ENCODE measurements around the gene ODAM.
A peak's percentile ranks its signal among the peaks of the same experiment; 100 is the strongest.
"Not testable (repeated sequence)": the region's sequence is repeated elsewhere in the genome, so short reads cannot be mapped to it uniquely, and the experiment has no call there.

ODAM gene

GRCh38 chr4:70195425-70195824, at the start of gene ODAM:
ODAM (plus strand) TSS chr4:70195725; CDS start chr4:70196544, 819 bp downstream.
- DNase-seq: no peak

DNA sequence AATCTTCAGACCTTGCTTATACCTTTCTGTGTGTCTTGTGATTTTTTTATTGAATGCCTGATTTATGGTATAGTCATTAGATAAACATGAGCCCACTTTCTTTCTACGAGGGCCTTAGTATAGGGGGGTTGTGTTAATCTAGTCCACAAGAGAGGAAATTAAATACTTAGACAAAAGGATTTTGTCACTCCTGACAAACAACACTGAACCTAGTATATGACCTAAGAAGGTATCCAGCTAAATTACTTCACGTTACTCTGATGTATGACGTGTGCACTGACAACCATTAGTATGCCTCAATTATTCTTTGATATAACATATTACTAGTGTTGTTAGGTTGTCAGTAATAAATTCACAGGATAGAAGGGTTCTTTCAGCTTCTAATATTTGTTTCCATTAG, 44.3 kb upstream of the ODAM start:
- DNase-seq: no peak

DNA sequence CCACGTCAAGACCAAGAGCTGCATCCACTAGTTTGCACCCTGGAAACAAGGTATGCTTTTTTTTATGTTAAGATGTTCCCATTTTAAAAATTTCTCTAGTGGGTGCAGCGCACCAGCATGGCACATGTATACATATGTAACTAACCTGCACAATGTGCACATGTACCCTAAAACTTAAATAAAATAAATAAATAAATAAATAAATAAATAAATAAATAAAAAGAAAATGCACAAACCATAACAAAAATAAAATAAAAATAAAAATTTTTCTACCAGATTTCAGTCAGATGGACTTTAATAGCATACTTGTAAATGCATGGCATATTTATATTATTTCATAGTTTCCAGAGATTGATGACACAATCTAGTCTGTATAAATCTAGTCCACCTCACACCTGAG, 43.4 kb upstream of the ODAM start:
- no peak for DNase-seq

GRCh38 chr4:70153937-70154336, 41.6 kb upstream of the ODAM start, which contains the start of gene PRR27:
PRR27 (plus strand) TSS chr4:70154237; CDS start chr4:70154376, 139 bp downstream.
- no peak for DNase-seq

DNA sequence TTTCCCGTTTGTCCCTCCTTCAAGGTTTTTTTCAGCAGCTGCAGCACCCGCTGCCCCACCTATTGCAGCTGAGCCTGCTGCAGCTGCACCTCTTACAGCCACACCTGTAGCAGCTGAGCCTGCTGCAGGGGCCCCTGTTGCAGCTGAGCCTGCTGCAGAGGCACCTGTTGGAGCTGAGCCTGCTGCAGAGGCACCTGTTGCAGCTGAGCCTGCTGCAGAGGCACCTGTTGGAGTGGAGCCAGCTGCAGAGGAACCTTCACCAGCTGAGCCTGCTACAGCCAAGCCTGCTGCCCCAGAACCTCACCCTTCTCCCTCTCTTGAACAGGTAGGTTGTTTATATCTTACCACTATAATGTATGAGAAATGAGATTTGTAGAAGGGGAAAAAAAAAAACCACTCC, 36.9 kb upstream of the ODAM start:
- no peak for DNase-seq

DNA sequence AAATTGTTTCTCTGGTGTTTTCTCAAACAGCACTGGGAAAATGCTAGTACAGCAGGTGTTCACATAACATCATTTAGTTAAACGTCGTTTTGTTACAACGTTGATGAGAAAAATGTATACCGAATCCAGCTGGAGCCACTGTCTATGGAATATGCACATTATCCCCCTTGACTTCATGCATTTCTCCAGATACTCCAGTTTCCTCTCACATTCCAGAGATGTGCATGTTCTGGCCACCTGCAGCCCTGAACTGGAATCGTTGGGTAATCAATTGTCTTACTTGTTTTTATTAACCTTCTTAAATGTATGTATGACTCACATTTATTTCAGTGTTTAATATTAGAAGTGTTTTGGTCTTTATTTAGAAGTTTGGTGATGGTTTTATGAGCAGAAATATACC, 18.4 kb upstream of the ODAM start:
- no peak for DNase-seq

DNA sequence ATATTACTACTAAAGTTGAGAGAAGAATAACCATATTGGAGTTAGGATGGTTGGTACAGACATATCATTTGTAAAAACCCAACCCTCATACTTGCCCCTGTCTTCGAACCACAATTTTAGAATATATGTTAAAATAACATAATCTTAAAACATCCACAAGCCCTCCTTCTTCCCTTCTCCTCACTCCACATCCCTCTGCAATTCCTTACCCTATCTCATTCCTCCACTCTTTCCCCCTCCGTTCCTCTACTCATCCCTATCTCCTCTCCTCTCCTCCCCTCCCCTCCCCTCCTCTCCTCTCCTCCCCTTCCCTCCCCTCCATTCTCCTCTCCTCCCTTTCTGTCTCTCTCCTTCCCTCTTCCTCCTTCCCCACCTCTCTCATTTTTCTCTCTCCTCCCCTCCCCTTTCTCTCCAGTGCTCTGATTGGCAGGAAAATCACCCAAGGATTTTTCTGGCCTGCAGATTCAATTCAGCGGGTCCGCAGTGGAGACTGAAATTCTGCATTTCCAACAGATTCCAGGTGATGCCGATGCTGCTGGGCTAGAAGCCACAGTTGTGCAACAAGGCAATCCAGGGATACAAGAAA, 17.4 kb upstream of the ODAM start:
- DNase-seq: no peak

DNA sequence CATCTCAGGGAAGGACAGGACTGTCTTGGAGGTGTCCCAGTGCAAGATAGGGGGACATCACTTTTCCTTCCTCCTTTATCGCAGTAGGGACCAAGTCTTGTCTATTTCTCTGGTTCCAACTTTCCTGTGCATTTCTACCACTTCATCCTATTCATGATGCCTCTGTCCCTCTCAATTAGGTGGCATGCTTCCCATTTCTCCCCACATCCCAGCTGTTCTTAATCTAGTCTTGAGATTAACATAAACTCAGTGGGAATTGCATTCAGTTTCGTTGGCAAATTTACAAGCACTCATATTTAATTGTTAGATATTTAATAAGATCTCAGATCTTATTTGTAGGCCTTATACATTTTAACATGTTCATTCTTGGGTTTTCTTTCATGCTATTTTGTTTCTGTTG, 15.7 kb upstream of the ODAM start:
- DNase-seq: no peak

DNA sequence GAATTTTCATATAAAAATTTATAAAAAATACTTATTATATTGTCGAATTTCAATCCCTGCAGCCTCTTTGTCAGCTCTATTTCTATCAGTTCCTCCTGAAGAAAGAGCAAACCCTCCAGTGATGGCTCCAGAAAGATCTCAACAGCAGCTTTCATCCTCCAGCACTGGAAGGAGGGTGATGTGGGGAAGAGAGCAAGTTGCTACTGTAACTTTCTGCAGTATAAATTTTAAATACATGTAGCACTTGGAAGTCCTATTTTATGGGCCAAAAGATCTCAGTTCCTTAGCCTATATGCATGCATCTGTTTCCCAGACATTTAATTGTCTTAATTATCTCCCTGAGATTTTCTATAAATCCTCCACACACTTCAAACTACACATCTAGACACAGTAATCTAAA, 13.7 kb upstream of the ODAM start:
- no peak for DNase-seq

GRCh38 chr4:70182517-70183167, 12.9 kb upstream of the ODAM start:
- DNase-seq: no peak

- peak; percentile 81 for DNase-seq
These were observed 12.2 kb upstream of the ODAM start for GRCh38 chr4:70183168-70183939.

DNA sequence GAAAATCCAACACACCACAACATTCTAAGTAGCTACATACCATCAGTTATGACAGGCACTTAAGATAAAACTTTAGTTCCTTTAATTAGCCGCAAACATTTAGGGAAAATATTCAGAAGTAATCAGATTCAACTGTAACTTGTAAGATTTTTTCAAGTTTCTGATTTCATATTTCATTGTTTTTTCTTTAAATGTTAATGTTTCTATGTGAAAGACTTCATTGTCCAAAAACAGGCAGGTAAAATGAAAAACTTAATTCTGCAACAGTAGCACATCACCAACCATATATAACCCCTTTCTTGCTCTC, 11.6 kb upstream of the ODAM start:
- no peak for DNase-seq

- no peak for DNase-seq
These were observed 8.3 kb upstream of the ODAM start for GRCh38 chr4:70187216-70187615.

DNA sequence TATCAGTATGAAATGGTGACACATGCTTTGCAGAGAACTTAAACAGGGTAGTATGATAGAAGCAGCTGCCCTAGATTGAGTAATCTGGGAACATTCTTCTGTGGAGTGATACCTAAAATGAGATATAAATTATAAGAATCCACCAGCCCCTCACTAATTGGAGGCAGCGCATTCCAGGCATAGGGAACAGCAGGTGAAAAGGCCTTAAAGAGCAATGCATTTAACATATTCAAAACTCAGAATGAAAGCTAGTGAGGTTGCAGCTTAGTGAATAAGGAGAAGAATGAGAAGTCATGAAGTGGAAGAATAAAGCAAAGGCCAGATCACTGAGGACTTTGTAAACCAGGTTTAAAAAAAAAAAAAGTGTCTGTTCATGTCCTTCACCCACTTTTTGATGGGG, 4.9 kb upstream of the ODAM start:
- no peak for DNase-seq

- DNase-seq: no peak
These were observed 3.9 kb upstream of the ODAM start for GRCh38 chr4:70191647-70192046.

- DNase-seq: no peak
These were observed 2.6 kb upstream of the ODAM start for GRCh38 chr4:70192895-70193294.

- no peak for DNase-seq
These were observed 1.3 kb downstream of the ODAM start for GRCh38 chr4:70196857-70197256.

GRCh38 chr4:70197842-70198241, 2.3 kb downstream of the ODAM start:
- no peak for DNase-seq

GRCh38 chr4:70203601-70204000, 8.1 kb downstream of the ODAM start:
- DNase-seq: no peak

DNA sequence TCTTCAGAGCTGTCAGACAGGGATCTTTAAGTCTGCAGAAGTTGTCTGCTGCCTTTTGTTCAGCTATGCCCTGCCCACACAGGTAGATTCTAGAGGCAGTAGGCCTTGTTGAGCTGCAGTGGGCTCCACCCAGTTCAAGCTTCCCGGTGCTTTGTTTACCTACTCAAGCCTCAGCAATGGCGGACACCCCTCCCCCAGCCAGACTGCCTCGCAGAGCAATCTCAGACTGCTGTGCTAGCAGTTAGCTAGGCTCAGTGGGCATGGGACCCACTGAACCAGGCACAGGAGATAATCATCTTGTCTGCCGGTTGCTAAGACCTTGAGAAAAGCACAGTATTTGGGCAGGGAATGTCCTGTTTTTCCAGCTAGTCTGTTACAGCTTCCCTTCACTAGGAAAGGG, 17.2 kb downstream of the ODAM start:
- not testable (repeated sequence) for DNase-seq

- not testable (repeated sequence) for DNase-seq
These were observed 20.6 kb downstream of the ODAM start for GRCh38 chr4:70216109-70216508.

DNA sequence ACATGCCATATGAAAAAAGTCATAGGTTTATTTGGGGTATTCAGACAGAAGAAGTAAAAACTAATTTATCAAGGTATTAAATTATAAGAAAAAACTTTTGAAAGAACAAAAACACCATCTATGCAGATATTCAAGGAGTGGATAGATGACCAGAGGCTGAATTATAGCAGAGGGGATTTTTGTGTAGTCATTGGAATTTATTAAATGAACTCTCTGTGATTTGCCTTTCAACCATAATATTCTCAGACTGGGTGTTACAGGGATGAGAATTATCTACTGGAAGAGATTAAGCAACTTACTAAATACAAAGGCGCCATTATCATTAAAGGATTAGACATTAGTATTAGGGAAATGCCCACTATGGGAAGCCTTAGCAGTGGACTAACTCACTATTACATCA, 21.0 kb downstream of the ODAM start:
- not testable (repeated sequence) for DNase-seq

- not testable (repeated sequence) for DNase-seq
These were observed 25.9 kb downstream of the ODAM start for GRCh38 chr4:70221389-70221788.

GRCh38 chr4:70221818-70222217, 26.3 kb downstream of the ODAM start:
- not testable (repeated sequence) for DNase-seq
